HEK293 (cell line): ENCODE data around the gene REC8.
"Not testable (repeated sequence)": the region's sequence is repeated elsewhere in the genome, so short reads cannot be mapped to it uniquely, and the experiment has no call there.

Experiments used
- CTCF ChIA-PET: fragments of 350-600 bp; formaldehyde crosslinking; extraction: SDS; loops from one replicate; lab custom pipeline; 2021; ENCODE audit warnings: antibody characterized with exemption; lab: Yijun Ruan, JAX
- POLR2A ChIA-PET: fragments of 300-600 bp; formaldehyde crosslinking; extraction: SDS; loops from one replicate; lab custom pipeline; 2020; ENCODE audit warnings: antibody characterized with exemption, inconsistent platforms; lab: Yijun Ruan, JAX
- H3K27ac ChIP-seq: fragments of 200-500 bp; sonication (Bioruptor generic); 2 replicates; pipeline ENCODE4 v1.5.1; 2014; ENCODE audit warnings: low read depth, low read length, control low read depth, inconsistent platforms; ENCODE audit errors: extremely low read depth
- H3K36me3 ChIP-seq, 2 experiments: fragments of 200-500 bp in 1 of 2; sonication (Bioruptor generic) in 1 of 2; 1 replicate in 1 of 2; 2 replicates in 1 of 2; pipeline ENCODE4 v1.5.1; 2014 to 2017; ENCODE audit warnings: inconsistent platforms in 2 of 2, low read length in 2 of 2; ENCODE audit not compliant: control insufficient read depth in 2 of 2, insufficient read depth in 1 of 2
- H3K4me1 ChIP-seq: fragments of 200-500 bp; sonication (Bioruptor generic); 2 replicates; pipeline ENCODE4 v1.5.1; 2014; ENCODE audit warnings: mild to moderate bottlenecking, low read length, inconsistent platforms; ENCODE audit not compliant: control insufficient read depth, insufficient read depth
- H3K4me3 ChIP-seq: 2 replicates; pipeline ENCODE4 v1.5.1; 2011; ENCODE audit warnings: low read depth, mild to moderate bottlenecking, control low read depth, low read length, moderate library complexity
- H3K9me3 ChIP-seq: fragments of 200-500 bp; sonication (Bioruptor generic); 2 replicates; pipeline ENCODE4 v1.5.1; 2014; ENCODE audit warnings: low read depth, low read length, inconsistent platforms; ENCODE audit not compliant: control insufficient read depth, insufficient read depth
- CTCF ChIP-seq: fragments of 450-650 bp; formaldehyde crosslinking; IDR thresholded peaks from 2 replicates; pipeline ENCODE4 v1.5.1; 2016; ENCODE audit warnings: missing biosample characterization, missing genetic modification characterization
- GLI4 ChIP-seq: fragments of 450-650 bp; formaldehyde crosslinking; IDR thresholded peaks from 2 replicates; pipeline ENCODE4 v1.5.1; 2016; ENCODE audit warnings: missing biosample characterization, missing genetic modification characterization
- HOXC10 ChIP-seq: sonication (generic); formaldehyde crosslinking; IDR thresholded peaks from 2 replicates; pipeline ENCODE4 v1.8.1; 2023; ENCODE audit warnings: mild to moderate bottlenecking, missing genetic modification reagents
- KLF8 ChIP-seq: fragments of 450-650 bp; formaldehyde crosslinking; IDR thresholded peaks from 2 replicates; pipeline ENCODE4 v1.5.1; 2016; ENCODE audit warnings: missing biosample characterization, missing genetic modification characterization
- RBAK ChIP-seq: fragments of 450-650 bp; formaldehyde crosslinking; IDR thresholded peaks from 2 replicates; pipeline ENCODE4 v1.5.1; 2016; ENCODE audit warnings: missing biosample characterization, missing genetic modification characterization
- TCF7L2 ChIP-seq: IDR thresholded peaks from 2 replicates; pipeline ENCODE4 v1.6.1; 2011; ENCODE audit warnings: low read depth, mild to moderate bottlenecking, inconsistent platforms, low read length, moderate library complexity, borderline replicate concordance
- ZBTB26 ChIP-seq: fragments of 450-650 bp; formaldehyde crosslinking; optimal IDR thresholded peaks from 2 replicates; pipeline ENCODE3; 2016; ENCODE audit warnings: missing biosample characterization, mild to moderate bottlenecking, missing genetic modification characterization
- ZNF202 ChIP-seq: fragments of 450-650 bp; formaldehyde crosslinking; IDR thresholded peaks from 2 replicates; pipeline ENCODE4 v1.5.1; 2016; ENCODE audit warnings: missing biosample characterization, missing genetic modification characterization, borderline replicate concordance
- ZNF214 ChIP-seq: fragments of 450-650 bp; formaldehyde crosslinking; IDR thresholded peaks from 2 replicates; pipeline ENCODE4 v1.5.1; 2017; ENCODE audit warnings: missing biosample characterization, mild to moderate bottlenecking, missing genetic modification characterization, borderline replicate concordance
- ZNF266 ChIP-seq: fragments of 450-650 bp; formaldehyde crosslinking; IDR thresholded peaks from 2 replicates; pipeline ENCODE4 v1.5.1; 2016; ENCODE audit warnings: missing biosample characterization, missing genetic modification characterization, low read depth
- ZNF37A ChIP-seq: fragments of 450-650 bp; IDR thresholded peaks from 2 replicates; pipeline ENCODE4 v1.5.1; 2018; ENCODE audit warnings: missing biosample characterization, missing genetic modification characterization
- ZNF404 ChIP-seq: fragments of 450-650 bp; formaldehyde crosslinking; IDR thresholded peaks from 2 replicates; pipeline ENCODE4 v1.5.1; 2017; ENCODE audit warnings: missing biosample characterization, missing genetic modification characterization
- ZNF580 ChIP-seq: fragments of 450-650 bp; formaldehyde crosslinking; IDR thresholded peaks from 2 replicates; pipeline ENCODE4 v1.5.1; 2016; ENCODE audit warnings: missing biosample characterization, missing genetic modification characterization
- ZNF624 ChIP-seq: fragments of 450-650 bp; formaldehyde crosslinking; IDR thresholded peaks from 2 replicates; pipeline ENCODE4 v1.5.1; 2017; ENCODE audit warnings: missing biosample characterization, missing genetic modification characterization
- ZNF670 ChIP-seq: fragments of 450-650 bp; formaldehyde crosslinking; IDR thresholded peaks from 2 replicates; pipeline ENCODE4 v1.5.1; 2016; ENCODE audit warnings: missing biosample characterization, missing genetic modification characterization, low read depth
- ZNF707 ChIP-seq: fragments of 450-650 bp; formaldehyde crosslinking; IDR thresholded peaks from 2 replicates; pipeline ENCODE4 v1.5.1; 2016; ENCODE audit warnings: missing biosample characterization, missing genetic modification characterization
- ZSCAN16 ChIP-seq: fragments of 450-650 bp; formaldehyde crosslinking; IDR thresholded peaks from 2 replicates; pipeline ENCODE4 v1.5.1; 2016; ENCODE audit warnings: missing biosample characterization, missing genetic modification characterization
- TF ChIP-seq, protein P1 (sequence below): fragments of 450-650 bp; formaldehyde crosslinking; IDR thresholded peaks from 2 replicates; pipeline ENCODE4 v1.5.1; 2016; ENCODE audit warnings: missing biosample characterization, missing genetic modification characterization
- TF ChIP-seq, protein P2 (sequence below): fragments of 450-650 bp; formaldehyde crosslinking; conservative IDR thresholded peaks from 2 replicates; pipeline ENCODE4 v1.5.1; 2016; ENCODE audit warnings: low read depth, missing biosample characterization, missing genetic modification characterization
- TF ChIP-seq, protein P3 (sequence below): fragments of 450-650 bp; formaldehyde crosslinking; IDR thresholded peaks from 2 replicates; pipeline ENCODE4 v1.5.0; 2017; ENCODE audit warnings: missing biosample characterization, missing genetic modification characterization, borderline replicate concordance

The REC8 gene

DNA sequence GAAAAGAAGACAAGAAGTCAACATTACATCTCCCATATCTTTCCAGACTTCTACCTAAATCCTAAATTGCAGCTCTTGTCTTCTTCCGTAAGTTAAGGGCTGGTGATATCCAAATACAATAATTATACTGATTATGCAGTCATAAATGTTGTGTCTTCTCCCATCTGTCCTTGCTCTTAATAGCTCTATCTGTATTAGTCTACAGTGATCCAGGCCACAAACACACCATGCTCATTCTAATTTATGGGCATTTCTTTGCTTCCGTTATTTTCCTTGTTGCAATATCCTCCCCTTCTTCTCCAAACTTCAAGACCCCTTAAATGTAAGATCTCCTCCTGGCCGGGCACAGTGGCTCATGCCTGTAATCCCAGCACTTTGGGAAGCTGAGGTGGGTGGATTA is 47.6 kb downstream of the REC8 start:
- Histone ChIP-seq H3K27ac (no peak overlapping the region), H3K4me3 (no peak overlapping the region), H3K4me1 (no peaks in the 10 kb centered on the region), H3K9me3 (no peaks in the 10 kb centered on the region), H3K36me3 (peaks cover 6 to 14% of the 10 kb centered on the region in 2 experiments; a peak in 2 of 3 replicates)
- CTCF ChIA-PET: interaction anchor here (0.5 to 1.1 kb wide), 4 partner anchors 77 to 212 kb away, joined by 3 to 4 read pairs (median 3); no protein-coding TSS in a partner anchor
- POLR2A ChIA-PET: interaction anchor here (0.6 to 1.5 kb wide), 4 partner anchors 23 to 52 kb away, joined by 3 to 11 read pairs (median 6); partner anchors contain the start of genes RABGGTA, TINF2 and TM9SF1
- TF ChIP-seq ZNF580 (tag by site-specific recombination): no peak
- TF ChIP-seq, protein P1, sequence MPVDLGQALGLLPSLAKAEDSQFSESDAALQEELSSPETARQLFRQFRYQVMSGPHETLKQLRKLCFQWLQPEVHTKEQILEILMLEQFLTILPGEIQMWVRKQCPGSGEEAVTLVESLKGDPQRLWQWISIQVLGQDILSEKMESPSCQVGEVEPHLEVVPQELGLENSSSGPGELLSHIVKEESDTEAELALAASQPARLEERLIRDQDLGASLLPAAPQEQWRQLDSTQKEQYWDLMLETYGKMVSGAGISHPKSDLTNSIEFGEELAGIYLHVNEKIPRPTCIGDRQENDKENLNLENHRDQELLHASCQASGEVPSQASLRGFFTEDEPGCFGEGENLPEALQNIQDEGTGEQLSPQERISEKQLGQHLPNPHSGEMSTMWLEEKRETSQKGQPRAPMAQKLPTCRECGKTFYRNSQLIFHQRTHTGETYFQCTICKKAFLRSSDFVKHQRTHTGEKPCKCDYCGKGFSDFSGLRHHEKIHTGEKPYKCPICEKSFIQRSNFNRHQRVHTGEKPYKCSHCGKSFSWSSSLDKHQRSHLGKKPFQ (tag by site-specific recombination): no peak
- TF ChIP-seq ZNF404 (tag by site-specific recombination): no peak
- TF ChIP-seq ZBTB26 (tag by site-specific recombination): no peak
- TF ChIP-seq CTCF: no peak
- no peak for TF ChIP-seq TCF7L2
- no peak for TF ChIP-seq ZNF670
- TF ChIP-seq HOXC10 (CRISPR knock-in tag): no peak
- TF ChIP-seq KLF8 (tag by site-specific recombination): no peak

DNA sequence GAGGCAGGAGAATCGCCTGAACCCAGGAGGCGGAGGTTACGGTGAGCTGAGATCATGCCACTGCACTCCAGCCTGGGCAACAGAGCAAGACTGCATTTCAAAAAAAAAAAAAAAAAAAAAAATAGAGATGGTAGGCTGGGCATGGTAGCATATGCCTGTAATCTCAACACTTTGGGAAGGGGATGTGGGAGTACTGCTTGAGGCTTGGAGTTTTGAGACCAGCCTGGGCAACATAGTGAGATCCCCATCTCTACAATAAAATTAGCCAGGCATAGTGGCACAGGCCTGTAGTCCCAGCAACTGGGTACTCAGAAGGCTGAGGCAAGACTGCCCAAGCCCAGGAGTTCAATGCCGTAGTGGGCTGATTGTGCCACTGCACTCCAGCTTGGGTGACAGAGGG is 51.1 kb downstream of the REC8 start:
- POLR2A ChIA-PET, H3K9me3 ChIP-seq, H3K4me1 ChIP-seq, H3K4me3 ChIP-seq, H3K27ac ChIP-seq: not testable (repeated sequence)
- peaks cover 17 to 18% of the 10 kb centered on the region in 2 experiments for H3K36me3 ChIP-seq
- CTCF ChIA-PET: interaction anchor here (0.7 kb wide), 1 partner anchor 9 kb away, joined by 3 read pairs; the partner anchor contains the start of gene CHMP4A

DNA sequence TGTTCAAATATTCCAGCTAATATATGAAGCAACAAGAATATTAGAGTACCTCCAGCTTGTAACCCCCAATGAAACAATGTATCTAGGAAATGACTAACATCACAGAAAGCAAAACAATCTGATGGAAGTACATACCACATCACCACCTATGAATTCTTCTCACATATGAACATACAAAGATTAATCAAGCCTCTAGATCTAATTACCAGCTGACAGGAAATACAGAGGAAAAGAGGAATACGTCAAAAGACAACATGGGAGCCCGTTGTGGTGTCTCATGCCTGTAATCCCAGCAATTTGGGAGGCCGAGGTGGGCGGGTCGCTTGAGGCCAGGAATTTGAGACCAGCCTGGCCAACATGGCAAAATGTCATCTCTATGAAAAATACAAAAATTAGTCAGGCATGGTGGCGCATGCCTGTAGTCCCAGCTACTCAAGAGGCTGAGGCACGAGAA is 52.8 kb downstream of the REC8 start:
- ChIA-PET CTCF (interaction anchor here (0.6 to 1.8 kb wide), 3 partner anchors 9 to 207 kb away, joined by 3 to 7 read pairs (median 4); partner anchors contain the start of genes MDP1 and TINF2), POLR2A (interaction anchor here (0.5 to 2.1 kb wide), 3 partner anchors 11 to 82 kb away, joined by 3 to 4 read pairs (median 3); partner anchors contain the start of genes CHMP4A and TINF2)
- H3K4me3 ChIP-seq: no peak overlapping the region
- no peaks in the 10 kb centered on the region for H3K9me3 ChIP-seq
- H3K36me3 ChIP-seq: peaks cover 22 to 30% of the 10 kb centered on the region in 2 experiments
- H3K4me1 ChIP-seq: no peaks in the 10 kb centered on the region
- H3K27ac ChIP-seq: no peak overlapping the region
- TF ChIP-seq ZNF624: no peak
- TF ChIP-seq ZNF214: no peak
- no peak for TF ChIP-seq ZSCAN16 (tag by site-specific recombination)
- TF ChIP-seq ZNF202: no peak
- no peak for TF ChIP-seq ZNF37A
- no peak for TF ChIP-seq GLI4
- no peak for TF ChIP-seq ZNF266
- TF ChIP-seq, protein P2, sequence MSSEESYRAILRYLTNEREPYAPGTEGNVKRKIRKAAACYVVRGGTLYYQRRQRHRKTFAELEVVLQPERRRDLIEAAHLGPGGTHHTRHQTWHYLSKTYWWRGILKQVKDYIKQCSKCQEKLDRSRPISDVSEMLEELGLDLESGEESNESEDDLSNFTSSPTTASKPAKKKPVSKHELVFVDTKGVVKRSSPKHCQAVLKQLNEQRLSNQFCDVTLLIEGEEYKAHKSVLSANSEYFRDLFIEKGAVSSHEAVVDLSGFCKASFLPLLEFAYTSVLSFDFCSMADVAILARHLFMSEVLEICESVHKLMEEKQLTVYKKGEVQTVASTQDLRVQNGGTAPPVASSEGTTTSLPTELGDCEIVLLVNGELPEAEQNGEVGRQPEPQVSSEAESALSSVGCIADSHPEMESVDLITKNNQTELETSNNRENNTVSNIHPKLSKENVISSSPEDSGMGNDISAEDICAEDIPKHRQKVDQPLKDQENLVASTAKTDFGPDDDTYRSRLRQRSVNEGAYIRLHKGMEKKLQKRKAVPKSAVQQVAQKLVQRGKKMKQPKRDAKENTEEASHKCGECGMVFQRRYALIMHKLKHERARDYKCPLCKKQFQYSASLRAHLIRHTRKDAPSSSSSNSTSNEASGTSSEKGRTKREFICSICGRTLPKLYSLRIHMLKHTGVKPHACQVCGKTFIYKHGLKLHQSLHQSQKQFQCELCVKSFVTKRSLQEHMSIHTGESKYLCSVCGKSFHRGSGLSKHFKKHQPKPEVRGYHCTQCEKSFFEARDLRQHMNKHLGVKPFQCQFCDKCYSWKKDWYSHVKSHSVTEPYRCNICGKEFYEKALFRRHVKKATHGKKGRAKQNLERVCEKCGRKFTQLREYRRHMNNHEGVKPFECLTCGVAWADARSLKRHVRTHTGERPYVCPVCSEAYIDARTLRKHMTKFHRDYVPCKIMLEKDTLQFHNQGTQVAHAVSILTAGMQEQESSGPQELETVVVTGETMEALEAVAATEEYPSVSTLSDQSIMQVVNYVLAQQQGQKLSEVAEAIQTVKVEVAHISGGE (tag by site-specific recombination): no peak
- TF ChIP-seq, protein P3, sequence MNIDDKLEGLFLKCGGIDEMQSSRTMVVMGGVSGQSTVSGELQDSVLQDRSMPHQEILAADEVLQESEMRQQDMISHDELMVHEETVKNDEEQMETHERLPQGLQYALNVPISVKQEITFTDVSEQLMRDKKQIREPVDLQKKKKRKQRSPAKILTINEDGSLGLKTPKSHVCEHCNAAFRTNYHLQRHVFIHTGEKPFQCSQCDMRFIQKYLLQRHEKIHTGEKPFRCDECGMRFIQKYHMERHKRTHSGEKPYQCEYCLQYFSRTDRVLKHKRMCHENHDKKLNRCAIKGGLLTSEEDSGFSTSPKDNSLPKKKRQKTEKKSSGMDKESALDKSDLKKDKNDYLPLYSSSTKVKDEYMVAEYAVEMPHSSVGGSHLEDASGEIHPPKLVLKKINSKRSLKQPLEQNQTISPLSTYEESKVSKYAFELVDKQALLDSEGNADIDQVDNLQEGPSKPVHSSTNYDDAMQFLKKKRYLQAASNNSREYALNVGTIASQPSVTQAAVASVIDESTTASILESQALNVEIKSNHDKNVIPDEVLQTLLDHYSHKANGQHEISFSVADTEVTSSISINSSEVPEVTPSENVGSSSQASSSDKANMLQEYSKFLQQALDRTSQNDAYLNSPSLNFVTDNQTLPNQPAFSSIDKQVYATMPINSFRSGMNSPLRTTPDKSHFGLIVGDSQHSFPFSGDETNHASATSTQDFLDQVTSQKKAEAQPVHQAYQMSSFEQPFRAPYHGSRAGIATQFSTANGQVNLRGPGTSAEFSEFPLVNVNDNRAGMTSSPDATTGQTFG: no peak
- no peak for TF ChIP-seq ZNF707 (tag by site-specific recombination)
- TF ChIP-seq RBAK (tag by site-specific recombination): no peak
